ENCODE measurements around the gene CRYBA2. TPM values are rescaled to one million over a fixed set of nuclear protein-coding genes. Genes with fewer than 3 reads are reported as not detected.
A peak's percentile ranks its signal among the peaks of the same experiment; 100 is the strongest.

CRYBA2 gene
- polyA plus RNA-seq, 4 donors = not detected

- DNase-seq (ENCODE audit: low read depth in 4 of 4, low spot score in 3 of 4) = no peak
Measured at GRCh38 chr2:218999881-219000568, 6.8 kb upstream of the CRYBA2 start.

DNA sequence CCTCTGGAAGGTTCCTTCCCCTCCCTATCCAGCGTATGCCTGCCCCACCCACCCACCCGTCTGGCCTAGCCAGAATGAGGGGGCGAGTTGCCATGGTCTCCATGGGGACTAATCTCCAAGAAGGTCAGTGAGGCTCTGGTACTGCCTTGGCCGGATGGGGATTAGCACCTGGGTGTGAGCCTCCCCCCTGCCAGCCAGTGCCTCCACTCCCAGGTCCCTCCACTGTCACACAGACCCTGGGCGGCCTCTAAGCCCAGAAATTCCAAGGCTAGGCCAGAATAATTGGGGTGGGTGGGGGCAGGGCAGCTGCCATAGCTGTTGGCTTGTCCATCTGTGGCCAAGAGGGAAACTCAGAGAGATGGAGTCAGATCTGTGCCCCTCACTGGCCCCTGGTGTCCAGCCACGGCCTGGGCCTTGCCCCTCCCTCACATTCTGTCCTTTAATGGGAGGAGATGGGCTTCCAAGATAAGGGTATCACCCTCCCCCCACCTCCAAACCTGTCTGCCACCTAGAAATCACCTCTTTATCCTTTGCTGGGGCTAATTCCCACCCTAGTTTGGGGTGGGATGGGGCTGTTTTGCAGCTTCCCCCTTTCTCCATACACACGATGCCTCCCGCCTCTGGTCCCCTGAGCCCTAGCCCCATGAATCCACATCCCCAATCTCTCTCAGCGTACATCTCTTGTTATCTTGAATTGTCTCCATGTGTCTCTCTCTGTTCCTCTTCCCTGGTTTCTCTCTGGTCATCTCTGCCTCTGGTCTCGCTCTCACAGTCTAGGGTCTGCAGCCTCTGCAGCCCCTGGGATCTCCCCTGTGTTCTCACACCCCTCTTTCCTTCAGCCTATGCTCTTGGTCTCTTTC is 6.0 kb upstream of the CRYBA2 start:
- no peak for DNase-seq (ENCODE audit: low read depth in 4 of 4, low spot score in 3 of 4)

DNA sequence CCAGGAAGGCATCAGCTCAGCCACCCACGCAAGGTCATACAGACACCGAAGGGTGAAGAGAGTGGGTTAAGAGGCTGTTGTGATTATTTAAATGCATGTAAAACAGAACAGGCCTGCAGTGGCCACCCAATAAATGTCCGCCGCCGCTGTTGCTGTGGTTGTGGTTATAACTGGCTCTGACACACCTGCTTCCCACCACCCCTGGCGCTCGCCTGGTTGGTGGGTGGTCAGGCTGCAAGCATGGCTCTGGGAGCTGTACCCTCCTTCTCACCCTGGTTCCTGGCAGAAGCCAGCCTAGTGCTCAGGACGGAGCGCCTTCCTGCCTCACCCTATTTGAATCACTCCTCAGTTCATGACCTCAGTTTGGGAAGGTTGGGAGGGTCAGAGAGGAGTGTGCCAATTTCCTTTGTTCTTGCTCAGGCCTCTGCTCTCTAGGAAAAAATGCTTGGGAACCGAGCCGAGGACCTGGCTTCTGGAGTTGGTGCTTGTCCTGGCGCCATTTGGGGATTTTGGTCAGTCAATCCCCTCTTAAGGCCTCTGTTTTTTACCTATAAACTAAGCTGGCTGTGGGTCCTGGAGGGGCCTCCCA is 5.3 kb upstream of the CRYBA2 start:
- no peak for DNase-seq (ENCODE audit: low read depth in 4 of 4, low spot score in 3 of 4)

DNA sequence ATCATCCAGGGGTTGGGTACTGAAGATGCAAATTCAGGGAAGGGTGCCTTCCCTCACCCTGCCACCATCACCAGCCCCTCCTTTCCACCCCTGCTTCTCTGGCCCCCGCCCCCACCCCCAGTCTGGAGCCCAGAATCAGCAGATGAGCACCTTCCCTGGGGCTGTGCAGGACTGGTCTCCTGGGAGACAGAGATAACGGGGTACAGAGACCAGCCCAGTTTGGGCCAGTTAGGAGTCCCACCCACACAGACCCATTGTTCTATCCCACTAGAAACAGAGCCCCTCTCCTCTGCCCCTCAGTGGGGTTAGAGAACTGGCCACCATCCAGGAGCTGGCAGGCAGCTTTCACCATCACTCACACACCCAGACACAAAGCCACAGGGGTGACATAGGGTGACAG is 4.5 kb upstream of the CRYBA2 start:
- no peak for DNase-seq (ENCODE audit: low read depth in 4 of 4, low spot score in 3 of 4)

- no peak for DNase-seq (ENCODE audit: low read depth in 4 of 4, low spot score in 3 of 4)
Measured at GRCh38 chr2:218996937-218997336, 3.7 kb upstream of the CRYBA2 start.

DNA sequence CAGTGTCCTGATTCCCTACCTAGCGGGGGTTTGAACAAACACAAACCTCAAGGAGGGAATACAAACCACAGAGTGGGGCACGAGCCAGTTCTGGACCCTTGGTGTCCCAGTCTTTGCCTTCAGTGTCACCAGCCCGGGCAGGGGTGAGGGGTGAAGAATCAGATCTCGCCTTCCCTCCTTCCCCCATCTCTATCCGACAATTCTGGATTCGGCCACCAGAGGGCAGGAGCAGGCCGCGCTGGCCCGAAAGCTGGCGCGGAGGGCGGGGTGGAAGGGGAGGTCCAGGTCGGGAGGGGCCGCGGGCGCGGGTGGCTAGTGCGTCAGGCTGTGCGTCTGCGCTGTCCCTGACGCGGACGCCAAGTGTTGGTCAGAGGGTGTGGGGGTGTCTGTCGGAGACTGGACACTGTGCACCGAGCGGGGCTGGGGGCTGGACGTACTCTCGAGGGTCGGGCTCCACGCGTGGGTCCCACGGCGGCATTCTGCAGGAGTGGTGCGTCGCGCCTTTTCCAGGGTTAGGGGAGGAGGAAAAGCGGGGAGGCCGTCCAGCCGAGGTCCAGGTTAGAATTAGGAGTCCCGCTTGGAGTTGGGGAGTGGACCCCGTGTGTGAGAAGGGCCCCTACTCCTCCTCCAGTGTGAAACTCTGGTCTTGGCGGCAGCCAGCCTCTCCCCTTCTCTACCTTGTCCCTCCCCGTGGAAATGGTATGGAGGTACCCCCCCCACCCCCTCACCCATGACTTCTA is 2.9 kb upstream of the CRYBA2 start:
- DNase-seq (ENCODE audit: low read depth in 4 of 4, low spot score in 3 of 4) = peak in 1 of 4 donors; percentile 62

GRCh38 chr2:218995561-218995960 is 2.3 kb upstream of the CRYBA2 start:
- no peak for DNase-seq (ENCODE audit: low read depth in 4 of 4, low spot score in 3 of 4)

DNA sequence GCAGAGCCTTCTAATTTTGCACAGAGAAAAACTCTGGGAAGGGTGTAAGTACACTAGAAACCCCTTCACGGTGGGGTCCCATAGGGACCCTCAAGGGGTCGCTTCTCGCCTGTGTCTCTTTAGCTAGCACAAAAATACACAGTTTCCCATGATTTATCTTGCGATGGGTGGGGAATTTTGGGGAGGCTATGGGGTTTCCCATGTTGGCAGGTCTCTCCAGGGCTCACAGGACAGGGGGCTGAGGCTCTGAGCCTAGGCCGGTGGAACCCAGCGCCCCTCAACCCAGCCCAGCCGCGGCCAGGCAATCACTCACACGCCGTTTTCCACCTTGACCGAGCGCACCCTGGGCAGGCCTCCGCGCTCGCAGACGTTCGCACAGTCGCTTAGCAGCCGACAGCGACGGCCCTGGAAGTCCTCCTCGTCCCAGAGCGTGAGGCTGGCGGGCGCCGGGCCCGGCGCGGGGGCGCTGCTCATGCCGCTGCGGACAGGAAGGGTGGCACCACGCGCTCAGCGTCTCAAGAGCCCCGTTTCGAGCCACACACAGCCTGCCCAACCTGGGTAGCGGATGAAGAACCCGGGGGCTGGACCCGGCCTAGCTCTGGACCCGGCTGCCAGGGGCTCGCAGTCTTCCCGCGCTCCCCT is 398 bp downstream of the CRYBA2 start:
- DNase-seq (ENCODE audit: low read depth in 4 of 4, low spot score in 3 of 4) = no peak

GRCh38 chr2:218992196-218992595 is 1.0 kb downstream of the CRYBA2 start:
- DNase-seq (ENCODE audit: low read depth in 4 of 4, low spot score in 3 of 4) = no peak

- DNase-seq (ENCODE audit: low read depth in 4 of 4, low spot score in 3 of 4) = no peak
Measured at GRCh38 chr2:218991674-218992168, 1.5 kb downstream of the CRYBA2 start.

DNA sequence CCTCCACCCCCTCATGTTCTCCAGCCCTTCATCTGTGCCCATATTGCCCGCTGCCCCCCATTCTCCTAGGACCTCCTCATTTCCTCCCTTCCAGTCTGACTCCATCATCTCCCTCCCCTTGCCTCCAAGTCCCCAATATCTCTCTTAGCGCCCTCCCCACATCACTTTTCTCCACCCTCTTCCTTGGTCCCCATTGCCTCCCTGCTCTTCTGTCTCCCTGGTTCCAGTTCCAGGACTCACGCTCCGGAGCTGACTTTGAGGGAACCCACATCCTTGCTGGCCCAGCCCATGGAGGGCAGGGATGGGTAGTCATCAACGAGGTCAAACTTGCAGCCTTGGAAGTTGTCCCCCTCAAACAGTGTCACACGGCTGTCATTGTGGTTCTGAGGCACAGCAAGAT is 2.6 kb downstream of the CRYBA2 start:
- DNase-seq (ENCODE audit: low read depth in 4 of 4, low spot score in 3 of 4) = no peak

DNA sequence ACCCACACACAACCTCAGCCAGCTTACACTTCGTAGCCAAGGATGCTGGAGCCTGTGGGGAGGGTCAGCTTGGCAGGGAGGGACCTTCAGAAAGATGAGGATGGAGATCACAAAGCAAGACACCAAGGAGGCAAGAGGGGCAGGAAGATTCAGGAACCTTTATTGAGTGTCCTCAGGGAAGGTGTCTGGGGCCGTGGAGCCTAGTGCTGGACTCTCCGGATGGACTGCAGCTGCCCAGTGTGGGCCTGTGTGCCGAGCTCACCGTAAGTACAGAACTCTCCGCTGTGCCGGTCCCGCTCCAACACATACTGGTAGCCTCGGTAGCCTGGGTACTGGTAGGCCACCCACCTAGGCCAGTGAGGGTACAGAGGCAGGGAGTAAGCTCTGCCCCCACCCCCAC is 3.2 kb downstream of the CRYBA2 start:
- no peak for DNase-seq (ENCODE audit: low read depth in 4 of 4, low spot score in 3 of 4)

DNA sequence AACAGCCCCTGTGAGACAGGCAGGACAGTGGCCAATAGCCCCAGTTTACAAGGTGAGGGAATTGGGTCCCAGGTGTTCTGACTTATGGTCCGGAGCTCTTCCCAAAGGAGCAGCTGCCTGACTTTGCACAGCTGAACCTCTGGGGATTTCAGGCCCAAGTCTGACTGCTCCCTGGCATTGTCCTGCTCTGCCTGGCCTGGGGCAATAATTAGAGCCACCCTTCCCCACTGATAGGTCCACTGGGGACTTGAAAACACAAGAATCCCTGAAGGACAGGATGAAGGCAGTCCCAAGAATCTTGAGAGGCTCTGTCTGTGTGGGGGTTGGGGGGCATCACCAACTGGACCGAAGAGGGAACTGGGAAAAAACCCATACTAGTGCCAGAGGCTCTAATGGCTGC is 4.6 kb downstream of the CRYBA2 start:
- DNase-seq (ENCODE audit: low read depth in 4 of 4, low spot score in 3 of 4) = no peak

DNA sequence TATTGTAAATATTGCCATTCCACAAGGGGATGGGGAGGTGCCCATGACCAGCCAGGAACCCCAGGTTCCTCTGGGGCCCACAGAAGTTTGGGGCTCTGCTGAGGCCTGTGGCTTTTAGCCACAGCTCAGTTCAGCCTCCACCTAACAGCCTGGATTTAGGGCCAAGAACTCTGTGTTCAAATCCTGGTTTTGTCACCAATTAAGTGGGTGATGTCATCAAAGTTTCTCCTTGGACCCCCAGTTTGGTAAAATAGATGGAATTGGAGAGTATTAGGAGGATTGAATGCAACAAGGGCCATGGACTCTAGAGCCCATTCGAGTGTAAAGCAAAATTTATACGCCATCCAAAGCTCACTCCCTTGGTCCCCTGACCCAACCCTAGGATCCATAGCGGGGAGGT is 5.1 kb downstream of the CRYBA2 start:
- no peak for DNase-seq (ENCODE audit: low read depth in 4 of 4, low spot score in 3 of 4)

GRCh38 chr2:218986148-218986761 is 7.0 kb downstream of the CRYBA2 start:
- no peak for DNase-seq (ENCODE audit: low read depth in 4 of 4, low spot score in 3 of 4)

DNA sequence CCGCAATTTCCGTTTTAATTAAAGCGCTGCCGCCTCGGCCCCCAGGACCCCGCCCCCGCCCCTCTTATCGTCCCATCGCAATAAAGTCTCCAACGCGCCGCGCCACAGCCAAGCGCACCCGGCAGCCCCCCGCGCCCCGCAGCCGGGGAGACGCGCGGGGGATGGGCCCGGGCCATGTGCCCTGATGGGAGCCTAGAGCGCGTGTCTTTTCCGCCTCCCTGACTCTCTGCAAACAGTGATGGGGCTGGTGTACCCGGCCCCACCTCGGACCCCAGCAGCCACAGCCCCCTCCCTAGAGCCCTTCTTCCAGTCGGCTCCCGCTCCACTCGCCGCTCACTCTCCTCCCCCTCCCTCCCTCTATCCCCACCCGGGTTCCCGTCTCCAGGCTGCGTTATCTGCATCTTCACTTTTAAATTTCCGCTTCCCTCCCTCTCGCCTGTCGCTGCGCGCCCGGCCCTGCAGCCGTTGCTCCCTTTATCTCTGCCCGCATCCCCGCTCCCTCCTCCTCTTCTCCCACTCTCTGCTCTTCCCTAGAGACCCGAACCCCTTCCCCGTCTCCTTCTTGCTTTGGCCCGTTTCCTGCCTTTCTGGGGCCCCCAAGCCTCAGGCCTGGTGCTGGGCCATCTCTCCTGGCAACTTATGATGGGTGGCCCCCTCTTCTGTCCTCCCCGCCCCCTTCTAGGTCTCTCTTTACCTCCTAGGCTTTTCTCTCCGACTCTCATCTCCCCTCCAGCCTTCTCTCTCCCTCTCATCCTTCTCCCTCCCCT is 7.7 kb downstream of the CRYBA2 start:
- no peak for DNase-seq (ENCODE audit: low read depth in 4 of 4, low spot score in 3 of 4)

DNA sequence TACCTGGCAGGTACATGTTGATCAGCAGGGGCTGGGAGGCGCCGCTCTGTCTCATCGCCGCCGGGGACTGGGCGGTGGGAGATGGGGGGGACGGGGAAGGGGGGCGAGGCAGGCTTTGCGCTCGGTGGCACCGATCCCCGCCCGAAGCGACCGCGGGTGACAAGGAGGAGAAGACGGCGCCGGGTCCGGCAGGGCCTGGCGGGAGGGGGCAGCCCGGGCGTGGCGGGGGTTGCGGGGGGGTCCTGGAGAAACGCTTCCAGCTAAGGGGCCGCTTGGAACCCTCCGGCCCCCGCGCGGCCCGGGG is 8.2 kb downstream of the CRYBA2 start, which contains the start of gene FEV:
Gene FEV (minus strand): TSS at position 164 of the 304 bp plus-strand sequence. CDS start 109 bp downstream, at position 55.
- DNase-seq (ENCODE audit: low read depth in 4 of 4, low spot score in 3 of 4) = no peak

DNA sequence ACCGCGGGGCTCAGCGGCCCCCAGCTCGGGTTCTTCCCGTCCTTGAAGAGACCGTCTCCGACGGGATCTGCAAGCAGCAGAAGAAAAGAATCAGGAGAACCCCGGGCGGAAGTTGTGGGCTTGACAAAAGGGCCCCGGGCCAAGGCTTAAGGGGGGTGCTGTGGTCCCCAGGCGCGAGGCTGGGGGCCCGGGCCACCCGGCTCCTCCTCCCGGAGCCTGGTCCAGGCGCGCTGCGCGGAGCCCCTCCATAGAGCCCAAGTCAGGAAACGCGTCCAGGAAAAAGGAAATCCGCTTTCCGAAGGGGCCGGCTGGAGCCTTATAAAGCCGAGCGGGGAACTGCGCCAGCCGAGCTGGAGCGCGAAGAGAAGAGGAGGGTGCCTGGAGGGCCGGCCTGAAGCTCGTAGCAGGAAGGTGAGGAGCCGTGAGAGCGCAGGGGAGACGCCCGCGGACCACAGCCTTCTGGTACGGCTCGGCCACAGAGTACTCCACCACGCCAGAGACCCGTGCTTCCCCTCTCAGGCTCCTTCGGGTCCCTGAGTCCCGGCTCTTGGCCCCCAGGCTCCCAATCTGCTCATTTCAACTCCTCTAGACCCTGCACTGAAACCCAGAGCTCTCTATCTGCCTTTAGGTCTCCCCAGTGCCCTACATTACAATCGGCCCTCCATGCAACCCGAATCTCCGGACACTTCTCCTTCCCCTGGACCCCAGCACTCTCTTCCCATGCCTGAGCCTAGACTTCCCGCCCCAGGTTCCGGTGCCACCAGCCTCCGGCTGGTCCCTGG is 8.8 kb downstream of the CRYBA2 start:
- DNase-seq (ENCODE audit: low read depth in 4 of 4, low spot score in 3 of 4) = no peak

DNA sequence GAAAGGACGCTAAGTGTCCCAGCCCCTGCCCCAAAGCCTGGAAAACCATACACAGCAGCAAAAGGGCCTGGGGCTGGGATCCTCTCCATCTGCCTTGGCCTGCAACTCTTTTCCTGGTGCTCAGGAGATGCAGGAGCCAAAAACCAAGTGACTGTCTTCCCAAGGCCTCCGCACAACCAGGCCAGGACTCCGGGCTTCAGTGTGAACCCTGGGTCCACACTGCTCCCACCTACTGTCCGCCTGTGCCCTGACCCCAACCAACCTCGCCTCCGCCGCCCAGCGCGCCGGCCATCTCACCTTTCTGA is 9.3 kb downstream of the CRYBA2 start:
- no peak for DNase-seq (ENCODE audit: low read depth in 4 of 4, low spot score in 3 of 4)
